Uterus (tissue), 2 donors: ENCODE results near the gene COA1.

Source experiments
- CTCF ChIP-seq, 4 experiments: fragments of 200-600 bp in 2 of 4; fragments of 450-650 bp in 2 of 4; sonication (generic) in 2 of 4; IDR thresholded peaks; one replicate each; pipeline ENCODE4 v1.5.1; 2016 to 2019; ENCODE audit warnings: antibody characterized with exemption in 4 of 4, mild to moderate bottlenecking in 2 of 4, moderate library complexity in 1 of 4
- POLR2A ChIP-seq, 2 donors: fragments of 450-650 bp; IDR thresholded peaks; one replicate each; pipeline ENCODE4 v1.6.1; 2016; ENCODE audit warnings: antibody characterized with exemption in 2 of 2, mild to moderate bottlenecking in 1 of 2, moderate library complexity in 1 of 2

- TF ChIP-seq CTCF (IDR thresholded peaks at IDR 0.05) = no peak
- TF ChIP-seq POLR2A (IDR thresholded peaks at IDR 0.05) = no peak
These were observed 59.8 kb downstream of the COA1 start for GRCh38 chr7:43669286-43670081.
